ENCODE results near the gene TMEM212.
A peak's percentile ranks its signal among the peaks of the same experiment; 100 is the strongest.

The TMEM212 gene

DNA sequence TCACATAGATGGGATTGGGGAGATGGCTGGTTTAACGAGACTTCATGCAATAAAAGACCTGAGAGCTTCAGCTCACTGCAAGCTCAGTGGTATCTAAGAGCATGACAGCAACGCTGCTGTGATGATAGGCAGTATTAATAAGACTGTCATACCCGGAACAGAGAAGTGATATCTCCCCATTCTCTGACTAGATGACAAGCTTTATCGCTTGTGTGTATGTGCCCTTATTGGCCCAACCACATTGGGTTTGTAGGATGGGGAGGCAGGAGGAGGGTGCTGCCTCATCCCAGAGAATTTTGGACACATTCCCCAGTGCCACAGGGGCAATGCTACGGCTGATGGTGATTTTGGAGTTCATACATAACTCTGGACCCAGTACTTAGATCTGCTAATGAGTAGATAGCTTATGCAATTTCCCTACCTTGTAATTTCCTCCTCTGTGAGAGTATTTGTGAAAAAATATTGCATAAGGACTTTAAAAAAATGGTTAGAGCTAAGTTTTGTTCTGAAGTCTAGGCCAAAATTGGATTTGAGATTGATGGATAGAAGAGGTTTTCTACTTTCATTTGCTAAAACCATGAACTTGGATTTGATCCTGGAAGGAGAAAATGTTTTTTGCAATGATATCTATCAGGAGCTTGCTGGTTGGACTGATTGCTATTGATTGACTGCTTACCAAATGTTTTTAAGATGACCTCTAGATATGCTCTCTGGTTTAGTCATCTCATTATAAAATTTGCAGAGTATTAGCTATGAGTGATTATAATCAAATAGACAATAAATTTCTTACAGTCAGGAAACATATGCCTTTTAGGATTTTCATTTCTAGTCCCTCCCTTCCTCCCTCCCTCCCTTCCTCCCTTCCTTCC, 14.0 kb upstream of the TMEM212 start:
- CTCF ChIA-PET, result interaction anchor here (0.8 to 9.3 kb wide), 16 partner anchors 11 to 215 kb away, joined by 3 to 110 read pairs (median 6); partner anchors contain the start of gene PLD1
- H3K4me3 ChIP-seq (ENCODE audit: low read depth, low read length), result no peak overlapping the region
- POLR2A ChIA-PET, result interaction anchor here (1.1 kb wide), 1 partner anchor 19 kb away, joined by 3 read pairs; the partner anchor contains the start of gene PLD1
- DNase-seq (ENCODE audit: low read depth, low spot score), result no peak
- TF ChIP-seq, protein P1, sequence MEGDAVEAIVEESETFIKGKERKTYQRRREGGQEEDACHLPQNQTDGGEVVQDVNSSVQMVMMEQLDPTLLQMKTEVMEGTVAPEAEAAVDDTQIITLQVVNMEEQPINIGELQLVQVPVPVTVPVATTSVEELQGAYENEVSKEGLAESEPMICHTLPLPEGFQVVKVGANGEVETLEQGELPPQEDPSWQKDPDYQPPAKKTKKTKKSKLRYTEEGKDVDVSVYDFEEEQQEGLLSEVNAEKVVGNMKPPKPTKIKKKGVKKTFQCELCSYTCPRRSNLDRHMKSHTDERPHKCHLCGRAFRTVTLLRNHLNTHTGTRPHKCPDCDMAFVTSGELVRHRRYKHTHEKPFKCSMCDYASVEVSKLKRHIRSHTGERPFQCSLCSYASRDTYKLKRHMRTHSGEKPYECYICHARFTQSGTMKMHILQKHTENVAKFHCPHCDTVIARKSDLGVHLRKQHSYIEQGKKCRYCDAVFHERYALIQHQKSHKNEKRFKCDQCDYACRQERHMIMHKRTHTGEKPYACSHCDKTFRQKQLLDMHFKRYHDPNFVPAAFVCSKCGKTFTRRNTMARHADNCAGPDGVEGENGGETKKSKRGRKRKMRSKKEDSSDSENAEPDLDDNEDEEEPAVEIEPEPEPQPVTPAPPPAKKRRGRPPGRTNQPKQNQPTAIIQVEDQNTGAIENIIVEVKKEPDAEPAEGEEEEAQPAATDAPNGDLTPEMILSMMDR (IDR thresholded peaks at IDR 0.05; ENCODE audit: insufficient read depth, low read length, missing control alignments), result no peak

DNA sequence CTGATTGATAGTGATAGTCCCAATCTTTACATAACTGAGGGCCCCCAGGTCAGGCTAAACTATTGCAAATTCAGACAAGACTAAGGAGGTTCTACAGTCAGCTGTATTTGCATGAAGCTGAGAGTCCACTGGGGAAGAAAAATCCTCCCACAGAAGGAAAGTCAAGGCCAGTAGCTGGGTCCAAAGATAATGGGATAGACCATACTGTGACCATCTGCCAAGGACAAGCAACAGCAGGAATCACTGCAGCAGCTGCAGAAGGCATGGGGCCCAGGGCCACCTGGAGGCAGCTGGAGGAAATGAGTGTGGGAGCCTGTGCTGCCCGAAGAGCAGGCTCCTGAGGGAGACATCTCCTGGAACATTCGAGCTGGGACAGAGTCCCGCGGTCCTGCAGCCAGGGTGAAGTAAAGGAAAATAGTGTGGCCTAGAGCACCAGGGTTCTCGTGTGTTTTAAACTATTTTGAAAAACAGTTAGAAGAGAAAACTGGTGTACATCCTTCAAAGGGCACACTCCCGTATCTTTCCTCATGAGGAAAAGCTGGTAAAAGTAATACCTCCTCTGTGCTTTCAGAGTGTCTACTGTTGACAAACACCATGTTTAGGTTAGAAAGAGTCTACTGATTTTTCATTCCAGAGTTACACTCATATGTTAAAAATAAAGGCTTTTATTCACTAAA, 13.2 kb upstream of the TMEM212 start:
- DNase-seq (ENCODE audit: low read depth, low spot score), result no peak
- CTCF ChIA-PET, result interaction anchor here (0.7 to 9.3 kb wide), 23 partner anchors 10 to 218 kb away, joined by 3 to 110 read pairs (median 4); no protein-coding TSS in a partner anchor
- TF ChIP-seq, protein P1 (IDR thresholded peaks at IDR 0.05; ENCODE audit: insufficient read depth, low read length, missing control alignments), result peak; percentile 81
- POLR2A ChIA-PET, result interaction anchor here (1.1 kb wide), 1 partner anchor 20 kb away, joined by 3 read pairs; the partner anchor contains the start of gene PLD1
- no peak overlapping the region for H3K4me3 ChIP-seq (ENCODE audit: low read depth, low read length)

DNA sequence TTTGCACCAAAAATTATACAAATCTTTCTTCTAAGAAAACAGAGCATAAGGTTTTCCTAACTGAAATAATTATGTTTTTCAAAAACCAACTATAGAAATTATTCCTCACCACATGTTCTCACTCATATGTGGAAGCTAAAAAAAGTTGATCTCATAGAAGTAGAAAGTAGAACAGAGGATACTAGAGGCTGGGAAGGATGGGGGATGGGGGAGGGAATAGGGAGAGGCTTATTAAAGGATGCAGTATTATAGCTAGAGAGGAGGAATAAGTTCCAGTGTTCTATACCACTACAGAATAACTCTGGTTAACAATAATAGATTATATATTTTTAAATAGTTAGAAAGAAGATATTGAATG, 12.7 kb upstream of the TMEM212 start:
- DNase-seq (ENCODE audit: low read depth, low spot score), result no peak
- ChIA-PET CTCF (interaction anchor here (0.7 to 9.3 kb wide), 18 partner anchors 10 to 218 kb away, joined by 3 to 110 read pairs (median 5); no protein-coding TSS in a partner anchor), POLR2A (interaction anchor here (1.1 kb wide), 1 partner anchor 21 kb away, joined by 3 read pairs; the partner anchor contains the start of gene PLD1)
- TF ChIP-seq, protein P1 (IDR thresholded peaks at IDR 0.05; ENCODE audit: insufficient read depth, low read length, missing control alignments), result no peak
- no peak overlapping the region for H3K4me3 ChIP-seq (ENCODE audit: low read depth, low read length)

DNA sequence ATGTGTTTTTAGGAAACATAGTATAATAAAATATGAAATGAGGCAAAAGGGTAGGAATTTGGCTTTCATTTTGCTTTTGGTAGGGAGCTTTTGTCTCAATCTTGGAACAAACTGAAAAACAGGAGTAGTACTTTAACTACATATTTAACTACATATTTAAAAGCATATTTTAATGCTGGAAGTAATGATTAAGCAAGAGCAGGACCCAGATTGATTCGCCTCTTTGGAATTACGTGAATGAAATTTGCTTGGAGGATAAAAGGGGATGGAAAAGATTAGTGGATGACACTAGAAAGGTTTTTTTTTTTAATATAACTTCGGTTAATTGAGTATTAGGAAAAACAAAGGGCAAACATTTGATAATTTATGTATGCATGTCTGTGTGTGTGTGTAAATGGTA, 11.2 kb upstream of the TMEM212 start:
- H3K4me3 ChIP-seq (ENCODE audit: low read depth, low read length), result no peak overlapping the region
- DNase-seq (ENCODE audit: low read depth, low spot score), result no peak
- TF ChIP-seq, protein P1 (IDR thresholded peaks at IDR 0.05; ENCODE audit: insufficient read depth, low read length, missing control alignments), result no peak
- POLR2A ChIA-PET, result no interaction called here
- CTCF ChIA-PET, result interaction anchor here (0.9 to 9.3 kb wide), 6 partner anchors 10 to 187 kb away, joined by 3 to 110 read pairs (median 4); no protein-coding TSS in a partner anchor

DNA sequence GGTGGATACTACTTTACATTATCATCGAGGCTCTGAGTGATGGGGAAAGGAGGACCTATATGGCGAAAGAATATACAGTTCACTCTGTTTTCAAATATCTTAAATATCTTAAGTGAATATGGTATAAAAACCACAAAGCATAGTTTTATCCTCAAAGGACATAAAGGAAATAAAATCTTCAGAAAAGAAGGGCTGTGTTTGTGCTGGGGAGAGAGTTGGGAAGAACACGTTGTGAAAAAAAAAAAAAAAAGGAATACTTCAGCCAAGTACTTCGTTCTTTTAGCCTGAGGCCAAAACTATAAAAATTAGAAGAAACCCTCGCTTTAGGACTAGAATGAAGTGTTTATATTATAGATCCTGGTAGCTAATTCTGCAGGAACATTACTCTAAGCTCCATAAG, 10.2 kb upstream of the TMEM212 start:
- ChIA-PET CTCF (interaction anchor here (0.8 to 9.3 kb wide), 8 partner anchors 128 to 871 kb away, joined by 3 to 110 read pairs (median 6); no protein-coding TSS in a partner anchor), POLR2A (no interaction called here)
- TF ChIP-seq, protein P1 (IDR thresholded peaks at IDR 0.05; ENCODE audit: insufficient read depth, low read length, missing control alignments), result no peak
- DNase-seq (ENCODE audit: low read depth, low spot score), result no peak
- H3K4me3 ChIP-seq (ENCODE audit: low read depth, low read length), result no peak overlapping the region

All from AG04449 (cell line).